GM19043 (cell line): Measurements from ENCODE around the gene C1orf35.

Source experiments
- ATAC-seq: cut with Tn5 transposase; IDR thresholded peaks from one replicate; pipeline ENCODE4 v1.9.1; 2021; ENCODE audit warnings: low read depth; ENCODE audit not compliant: unreplicated experiment

The C1orf35 gene

GRCh38 chr1:228082214-228082917, 20.8 kb downstream of the C1orf35 start, which contains the start of gene ARF1:
ARF1 (plus strand) TSS chr1:228082708; CDS start chr1:228097115, 14,407 bp downstream.
- ATAC-seq = peak; percentile 66

GRCh38 chr1:228081578-228082213, 21.4 kb downstream of the C1orf35 start:
- ATAC-seq = peak; percentile 9

- ATAC-seq = no peak
Measured at GRCh38 chr1:228081144-228081543, 22.0 kb downstream of the C1orf35 start.

GRCh38 chr1:228079601-228080263, 23.4 kb downstream of the C1orf35 start:
- ATAC-seq = no peak

- ATAC-seq = no peak
Measured at GRCh38 chr1:228079013-228079412, 24.1 kb downstream of the C1orf35 start.

- no peak for ATAC-seq
Measured at GRCh38 chr1:228077565-228078330, 25.4 kb downstream of the C1orf35 start.

- no peak for ATAC-seq
Measured at GRCh38 chr1:228076796-228077430, 26.2 kb downstream of the C1orf35 start.

GRCh38 chr1:228075801-228076271, 27.3 kb downstream of the C1orf35 start:
- no peak for ATAC-seq

- ATAC-seq = no peak
Measured at GRCh38 chr1:228074954-228075730, 28.0 kb downstream of the C1orf35 start.

- no peak for ATAC-seq
Measured at GRCh38 chr1:228073857-228074545, 29.1 kb downstream of the C1orf35 start.

- ATAC-seq = no peak
Measured at GRCh38 chr1:228073061-228073856, 29.9 kb downstream of the C1orf35 start.

GRCh38 chr1:228072658-228073043, 30.5 kb downstream of the C1orf35 start:
- ATAC-seq = no peak

- no peak for ATAC-seq
Measured at GRCh38 chr1:228071839-228072657, 31.1 kb downstream of the C1orf35 start.

- ATAC-seq = no peak
Measured at GRCh38 chr1:228070851-228071250, 32.3 kb downstream of the C1orf35 start.

GRCh38 chr1:228070173-228070572, 33.0 kb downstream of the C1orf35 start:
- no peak for ATAC-seq

- no peak for ATAC-seq
Measured at GRCh38 chr1:228068359-228068758, 34.8 kb downstream of the C1orf35 start.

GRCh38 chr1:228066891-228067654, 36.1 kb downstream of the C1orf35 start:
- no peak for ATAC-seq
